ENCODE results near the gene OR52I1. TPM values are rescaled to one million over a fixed set of nuclear protein-coding genes. Genes with fewer than 3 reads are reported as not detected.

Gene OR52I1, protein sequence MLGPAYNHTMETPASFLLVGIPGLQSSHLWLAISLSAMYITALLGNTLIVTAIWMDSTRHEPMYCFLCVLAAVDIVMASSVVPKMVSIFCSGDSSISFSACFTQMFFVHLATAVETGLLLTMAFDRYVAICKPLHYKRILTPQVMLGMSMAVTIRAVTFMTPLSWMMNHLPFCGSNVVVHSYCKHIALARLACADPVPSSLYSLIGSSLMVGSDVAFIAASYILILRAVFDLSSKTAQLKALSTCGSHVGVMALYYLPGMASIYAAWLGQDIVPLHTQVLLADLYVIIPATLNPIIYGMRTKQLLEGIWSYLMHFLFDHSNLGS
- not detected for total RNA-seq
- long read RNA-seq = 0 reads

DNA sequence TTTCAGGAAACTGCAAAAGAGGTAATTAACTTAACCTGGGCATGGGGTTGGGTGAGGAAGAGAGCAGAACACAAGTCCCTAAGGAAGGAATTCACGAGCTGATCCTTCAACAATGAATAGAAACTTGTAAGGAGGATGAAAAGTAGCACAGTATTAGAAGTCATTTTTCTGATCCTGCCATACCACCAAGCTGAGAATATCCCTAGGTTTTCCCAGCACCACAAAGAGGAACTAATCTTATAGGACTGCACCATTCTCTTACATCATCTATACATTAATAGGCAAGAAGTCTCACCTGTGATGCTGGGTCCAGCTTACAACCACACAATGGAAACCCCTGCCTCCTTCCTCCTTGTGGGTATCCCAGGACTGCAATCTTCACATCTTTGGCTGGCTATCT lies at the start of gene OR52I1:
OR52I1 (plus strand) TSS at position 301 of the 400 bp plus-strand sequence; CDS start at position 301, 0 bp downstream.
- Histone ChIP-seq H3K27ac (no peak within 1 kb of the TSS), H3K4me1 (no peaks in the 10 kb centered on the region), H3K36me3 (peaks cover 18% of the 10 kb centered on the region), H3K27me3 (ENCODE audit: low read depth) (no peaks in the 10 kb centered on the region), H3K9me3 (no peaks in the 10 kb centered on the region), H3K4me3 (no peak within 1 kb of the TSS)
- ATAC-seq = no peak
- TF ChIP-seq, protein P1, sequence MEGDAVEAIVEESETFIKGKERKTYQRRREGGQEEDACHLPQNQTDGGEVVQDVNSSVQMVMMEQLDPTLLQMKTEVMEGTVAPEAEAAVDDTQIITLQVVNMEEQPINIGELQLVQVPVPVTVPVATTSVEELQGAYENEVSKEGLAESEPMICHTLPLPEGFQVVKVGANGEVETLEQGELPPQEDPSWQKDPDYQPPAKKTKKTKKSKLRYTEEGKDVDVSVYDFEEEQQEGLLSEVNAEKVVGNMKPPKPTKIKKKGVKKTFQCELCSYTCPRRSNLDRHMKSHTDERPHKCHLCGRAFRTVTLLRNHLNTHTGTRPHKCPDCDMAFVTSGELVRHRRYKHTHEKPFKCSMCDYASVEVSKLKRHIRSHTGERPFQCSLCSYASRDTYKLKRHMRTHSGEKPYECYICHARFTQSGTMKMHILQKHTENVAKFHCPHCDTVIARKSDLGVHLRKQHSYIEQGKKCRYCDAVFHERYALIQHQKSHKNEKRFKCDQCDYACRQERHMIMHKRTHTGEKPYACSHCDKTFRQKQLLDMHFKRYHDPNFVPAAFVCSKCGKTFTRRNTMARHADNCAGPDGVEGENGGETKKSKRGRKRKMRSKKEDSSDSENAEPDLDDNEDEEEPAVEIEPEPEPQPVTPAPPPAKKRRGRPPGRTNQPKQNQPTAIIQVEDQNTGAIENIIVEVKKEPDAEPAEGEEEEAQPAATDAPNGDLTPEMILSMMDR (IDR thresholded peaks at IDR 0.05) = no peak
- DNase-seq = no peak
- intact Hi-C loops (cut with DNase I) = no loop called here

DNA sequence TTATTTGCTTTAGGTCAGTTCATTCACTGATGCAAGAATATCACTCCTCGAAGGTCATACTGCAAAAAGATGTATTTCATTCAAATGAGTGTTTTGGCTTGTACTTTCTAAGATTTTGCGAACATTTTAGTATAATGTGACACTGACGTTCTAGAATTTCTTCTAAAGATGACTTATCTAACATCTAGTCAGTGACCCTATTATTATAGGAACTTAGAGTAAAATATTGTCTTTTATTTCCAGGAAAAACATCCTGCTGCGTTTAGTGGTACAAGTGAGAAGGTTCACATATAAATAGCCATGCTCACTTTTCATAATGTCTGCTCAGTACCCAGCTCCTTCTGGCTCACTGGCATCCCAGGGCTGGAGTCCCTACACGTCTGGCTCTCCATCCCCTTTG lies 48.9 kb upstream of the OR52I1 start, which contains the start of gene OR52M1:
OR52M1 (plus strand) TSS at position 301 of the 400 bp plus-strand sequence; CDS start at position 301, 0 bp downstream.
- no peak for ATAC-seq
- Histone ChIP-seq H3K4me1 (no peaks in the 10 kb centered on the region), H3K9me3 (no peaks in the 10 kb centered on the region), H3K4me3 (no peak within 1 kb of the TSS), H3K27ac (no peak within 1 kb of the TSS), H3K27me3 (ENCODE audit: low read depth) (no peaks in the 10 kb centered on the region), H3K36me3 (no peaks in the 10 kb centered on the region)
- no peak for DNase-seq
- TF ChIP-seq, protein P1 (IDR thresholded peaks at IDR 0.05) = no peak
- intact Hi-C loops (cut with DNase I) = no loop called here

DNA sequence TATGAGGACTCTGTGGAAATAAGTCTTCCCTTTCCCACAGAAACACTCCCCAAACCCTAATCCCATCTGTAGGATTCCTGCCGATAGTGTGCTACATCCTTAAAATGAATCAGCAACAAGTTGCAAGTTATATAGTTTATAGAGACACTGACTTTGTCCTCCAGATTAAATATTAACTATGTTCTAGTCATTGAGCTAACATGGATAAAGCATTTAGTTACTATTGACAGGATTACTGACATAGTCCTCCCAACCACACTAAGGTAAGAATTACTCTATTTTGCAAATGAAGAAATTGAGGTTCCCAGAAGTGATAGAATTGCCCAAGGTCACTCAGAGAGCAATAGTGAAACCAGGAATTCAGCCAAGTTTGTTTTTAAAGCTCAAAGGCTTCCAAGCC lies 47.0 kb upstream of the OR52I1 start:
- intact Hi-C loops (cut with DNase I) = no loop called here
- Histone ChIP-seq H3K9me3 (no peaks in the 10 kb centered on the region), H3K4me3 (no peak overlapping the region), H3K27me3 (ENCODE audit: low read depth) (no peaks in the 10 kb centered on the region), H3K36me3 (no peaks in the 10 kb centered on the region), H3K4me1 (no peaks in the 10 kb centered on the region), H3K27ac (no peak overlapping the region)
- DNase-seq = no peak
- ATAC-seq = no peak
- TF ChIP-seq, protein P1 (IDR thresholded peaks at IDR 0.05) = no peak

DNA sequence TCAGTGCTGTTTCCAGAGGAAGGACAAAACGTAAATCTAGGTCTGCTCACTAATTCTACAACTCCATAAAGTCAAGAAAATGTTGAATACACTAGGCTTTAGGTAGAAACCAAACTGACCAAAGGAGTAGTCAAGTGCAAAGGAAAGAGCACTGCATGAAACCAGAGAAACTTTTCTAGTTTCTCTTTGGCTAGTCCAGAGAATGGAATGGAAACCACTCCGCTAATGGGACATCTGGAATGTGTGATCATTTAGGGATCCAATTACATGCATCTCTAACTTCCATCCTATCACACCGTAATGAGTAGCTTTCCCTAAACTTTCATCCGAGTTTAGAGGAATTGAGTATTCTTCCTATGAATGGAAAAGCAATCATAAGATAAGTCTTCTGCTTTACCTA lies 46.4 kb upstream of the OR52I1 start:
- no peak for DNase-seq
- Histone ChIP-seq H3K4me1 (no peaks in the 10 kb centered on the region), H3K27me3 (ENCODE audit: low read depth) (no peaks in the 10 kb centered on the region), H3K36me3 (no peaks in the 10 kb centered on the region), H3K9me3 (no peaks in the 10 kb centered on the region), H3K4me3 (no peak overlapping the region), H3K27ac (no peak overlapping the region)
- ATAC-seq = no peak
- TF ChIP-seq, protein P1 (IDR thresholded peaks at IDR 0.05) = no peak
- intact Hi-C loops (cut with DNase I) = no loop called here

DNA sequence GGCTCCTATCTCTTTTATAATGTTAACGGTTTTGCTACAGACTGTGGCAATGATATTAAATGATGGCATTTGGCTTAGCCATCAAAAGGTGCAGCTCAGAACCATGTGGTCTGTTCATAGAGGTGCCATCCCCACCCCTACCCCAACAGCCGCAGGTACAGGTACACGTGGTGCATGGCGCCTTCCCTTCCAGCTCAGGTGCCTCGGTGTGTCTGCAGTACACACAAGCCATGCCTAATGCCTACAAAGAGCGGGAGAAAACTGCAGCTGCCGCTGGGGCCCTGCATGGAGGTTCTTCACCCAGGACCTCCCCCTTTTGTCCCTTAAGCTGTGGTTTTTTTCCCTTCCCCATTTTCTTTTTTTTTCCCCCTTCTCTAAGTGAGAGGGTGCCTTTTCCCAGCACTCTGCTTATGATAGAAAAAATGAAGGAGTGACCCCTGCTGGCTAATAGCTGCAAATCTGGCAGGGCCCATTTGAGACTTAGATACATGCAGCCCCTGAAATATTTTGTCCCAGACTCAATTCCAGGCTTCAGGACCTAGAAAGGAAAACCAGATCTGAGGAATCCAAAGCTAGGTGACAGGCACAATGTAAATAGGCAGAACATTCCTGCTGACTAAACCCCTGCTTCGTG lies 42.4 kb upstream of the OR52I1 start:
- Histone ChIP-seq H3K36me3 (no peaks in the 10 kb centered on the region), H3K4me1 (no peaks in the 10 kb centered on the region), H3K9me3 (no peaks in the 10 kb centered on the region), H3K4me3 (no peak overlapping the region), H3K27ac (no peak overlapping the region), H3K27me3 (ENCODE audit: low read depth) (peaks cover 3% of the 10 kb centered on the region)
- DNase-seq (no peak), ATAC-seq (no peak)
- TF ChIP-seq, protein P1 (IDR thresholded peaks at IDR 0.05) = peak; percentile 12
- intact Hi-C loops (cut with DNase I) = no loop called here
